IPS-11a (cell line): ENCODE data around the gene SLC3A2.
A peak's percentile ranks its signal among the peaks of the same experiment; 100 is the strongest.

Experiments
- H3K4me3 ChIP-seq: one replicate; pipeline ENCODE4 v1.5.1; 2013; ENCODE audit warnings: low read depth, low read length, control low read depth

SLC3A2 gene

GRCh38 chr11:62880231-62880802 is 379 bp upstream of the SLC3A2 start:
- peak overlapping the region; percentile 99 for H3K4me3 ChIP-seq

- H3K4me3 ChIP-seq: peak overlapping the region; percentile 99
Measured at GRCh38 chr11:62881579-62882430, 1.1 kb downstream of the SLC3A2 start.

- peak overlapping the region; percentile 99 for H3K4me3 ChIP-seq
Measured at GRCh38 chr11:62882431-62882749, 1.7 kb downstream of the SLC3A2 start.

GRCh38 chr11:62882788-62883501 is 2.2 kb downstream of the SLC3A2 start:
- peak overlapping the region; percentile 99 for H3K4me3 ChIP-seq

- no peak overlapping the region for H3K4me3 ChIP-seq
Measured at GRCh38 chr11:62883673-62884072, 3.0 kb downstream of the SLC3A2 start.

- no peak overlapping the region for H3K4me3 ChIP-seq
Measured at GRCh38 chr11:62885137-62885750, 4.5 kb downstream of the SLC3A2 start.

GRCh38 chr11:62888406-62888805 is 7.7 kb downstream of the SLC3A2 start:
- H3K4me3 ChIP-seq: no peak overlapping the region

GRCh38 chr11:62889126-62889483 is 8.4 kb downstream of the SLC3A2 start:
- H3K4me3 ChIP-seq: no peak overlapping the region

GRCh38 chr11:62889484-62890437 is 9.1 kb downstream of the SLC3A2 start:
- H3K4me3 ChIP-seq: no peak overlapping the region

GRCh38 chr11:62892077-62892922 is 11.6 kb downstream of the SLC3A2 start:
- no peak overlapping the region for H3K4me3 ChIP-seq

- no peak overlapping the region for H3K4me3 ChIP-seq
Measured at GRCh38 chr11:62895501-62895900, 14.8 kb downstream of the SLC3A2 start.

GRCh38 chr11:62896049-62896448 is 15.4 kb downstream of the SLC3A2 start:
- no peak overlapping the region for H3K4me3 ChIP-seq

GRCh38 chr11:62897311-62897710 is 16.6 kb downstream of the SLC3A2 start:
- no peak overlapping the region for H3K4me3 ChIP-seq

- no peak overlapping the region for H3K4me3 ChIP-seq
Measured at GRCh38 chr11:62898027-62898426, 17.3 kb downstream of the SLC3A2 start.

GRCh38 chr11:62902932-62903331 is 22.2 kb downstream of the SLC3A2 start:
- H3K4me3 ChIP-seq: no peak overlapping the region

GRCh38 chr11:62905296-62905695 is 24.6 kb downstream of the SLC3A2 start:
- H3K4me3 ChIP-seq: no peak overlapping the region

GRCh38 chr11:62905927-62906531 is 25.3 kb downstream of the SLC3A2 start:
- no peak overlapping the region for H3K4me3 ChIP-seq

- H3K4me3 ChIP-seq: no peak overlapping the region
Measured at GRCh38 chr11:62908468-62909072, 27.9 kb downstream of the SLC3A2 start.
